DMS114 treated with DMSO at 0.1 percent for 48 hours (cell line): ENCODE data around the gene KCNG1.
"Not testable (repeated sequence)": the region's sequence is repeated elsewhere in the genome, so short reads cannot be mapped to it uniquely, and the experiment has no call there.

Experiments used
- DNase-seq: peaks from one replicate; lab custom pipeline; 2025; ENCODE audit not compliant: unreplicated experiment; lab: John Stamatoyannopoulos, UW

The KCNG1 gene

GRCh38 chr20:50992336-50992732 is 30.6 kb downstream of the KCNG1 start:
- DNase-seq = no peak

- no peak for DNase-seq
These were observed 31.8 kb downstream of the KCNG1 start for GRCh38 chr20:50991076-50991475.

GRCh38 chr20:50987493-50988210 is 35.3 kb downstream of the KCNG1 start:
- DNase-seq = peak; percentile 98

GRCh38 chr20:50983321-50983720 is 39.6 kb downstream of the KCNG1 start:
- no peak for DNase-seq

- DNase-seq = no peak
These were observed 40.5 kb downstream of the KCNG1 start for GRCh38 chr20:50982363-50982762.

GRCh38 chr20:50981714-50982048 is 41.2 kb downstream of the KCNG1 start:
- no peak for DNase-seq

GRCh38 chr20:50980851-50981713 is 41.8 kb downstream of the KCNG1 start:
- DNase-seq = peak; percentile 85

- no peak for DNase-seq
These were observed 42.7 kb downstream of the KCNG1 start for GRCh38 chr20:50980071-50980681.

GRCh38 chr20:50978533-50978932 is 44.4 kb downstream of the KCNG1 start:
- not testable (repeated sequence) for DNase-seq

- no peak for DNase-seq
These were observed 45.6 kb downstream of the KCNG1 start for GRCh38 chr20:50977066-50978021.

- DNase-seq = no peak
These were observed 47.1 kb downstream of the KCNG1 start for GRCh38 chr20:50975701-50976330.

- no peak for DNase-seq
These were observed 53.0 kb downstream of the KCNG1 start for GRCh38 chr20:50969912-50970311.

GRCh38 chr20:50969435-50969834 is 53.5 kb downstream of the KCNG1 start:
- no peak for DNase-seq

GRCh38 chr20:50968289-50968688 is 54.6 kb downstream of the KCNG1 start:
- no peak for DNase-seq

- DNase-seq = no peak
These were observed 55.3 kb downstream of the KCNG1 start for GRCh38 chr20:50967586-50967985.

- no peak for DNase-seq
These were observed 63.3 kb downstream of the KCNG1 start for GRCh38 chr20:50959543-50960126.

GRCh38 chr20:50958615-50959542 is 64.0 kb downstream of the KCNG1 start, which contains the start of gene MOCS3:
Gene MOCS3 (plus strand): TSS chr20:50958818. CDS start chr20:50958843, 25 bp downstream.
- peak; percentile 99 for DNase-seq

GRCh38 chr20:50957798-50958614 is 64.9 kb downstream of the KCNG1 start, which contains the start of gene DPM1:
Gene DPM1 (minus strand): TSS chr20:50958532. CDS start chr20:50958523, 9 bp downstream.
- DNase-seq = peak; percentile 72
